Omental fat pad (tissue), 4 donors: Measurements from ENCODE around the gene FAM111A. TPM values are rescaled to one million over a fixed set of nuclear protein-coding genes. Genes with fewer than 3 reads are reported as not detected.

ENCODE experiments used
- ATAC-seq: fragments of 150-250 bp; one replicate; pipeline ENCODE4 v1.9.1; 2016; ENCODE audit warnings: mild to moderate bottlenecking, moderate library complexity; ENCODE audit not compliant: low FRiP score
- DNase-seq: peaks from one replicate; pipeline ENCODE4 v3.0.0-alpha.2; 2019; ENCODE audit warnings: low spot score
- total RNA-seq, 4 donors: library from RNA; depleted of rRNA; stranded (reverse); fragments of >200 nt; gene quantifications; one replicate each; pipeline ENCODE4 v1.1.0, GENCODE V29; 2016
- TF ChIP-seq, protein P1 (sequence below), 3 donors: fragments of 450-650 bp; IDR thresholded peaks; one replicate each; pipeline ENCODE4 v1.5.1; 2016 to 2017; ENCODE audit warnings: antibody characterized with exemption in 3 of 3, mild to moderate bottlenecking in 3 of 3, moderate library complexity in 2 of 3

Gene FAM111A
- total RNA-seq, 4 donors from 2014 or later = 18.2 to 60.1 (median 31.7) TPM

- DNase-seq = no peak
These were observed 39.9 kb downstream of the FAM111A start for GRCh38 chr11:59182457-59183151.

GRCh38 chr11:59183771-59184170 lies 41.1 kb downstream of the FAM111A start:
- no peak for ATAC-seq
- no peak for DNase-seq
- TF ChIP-seq, protein P1, sequence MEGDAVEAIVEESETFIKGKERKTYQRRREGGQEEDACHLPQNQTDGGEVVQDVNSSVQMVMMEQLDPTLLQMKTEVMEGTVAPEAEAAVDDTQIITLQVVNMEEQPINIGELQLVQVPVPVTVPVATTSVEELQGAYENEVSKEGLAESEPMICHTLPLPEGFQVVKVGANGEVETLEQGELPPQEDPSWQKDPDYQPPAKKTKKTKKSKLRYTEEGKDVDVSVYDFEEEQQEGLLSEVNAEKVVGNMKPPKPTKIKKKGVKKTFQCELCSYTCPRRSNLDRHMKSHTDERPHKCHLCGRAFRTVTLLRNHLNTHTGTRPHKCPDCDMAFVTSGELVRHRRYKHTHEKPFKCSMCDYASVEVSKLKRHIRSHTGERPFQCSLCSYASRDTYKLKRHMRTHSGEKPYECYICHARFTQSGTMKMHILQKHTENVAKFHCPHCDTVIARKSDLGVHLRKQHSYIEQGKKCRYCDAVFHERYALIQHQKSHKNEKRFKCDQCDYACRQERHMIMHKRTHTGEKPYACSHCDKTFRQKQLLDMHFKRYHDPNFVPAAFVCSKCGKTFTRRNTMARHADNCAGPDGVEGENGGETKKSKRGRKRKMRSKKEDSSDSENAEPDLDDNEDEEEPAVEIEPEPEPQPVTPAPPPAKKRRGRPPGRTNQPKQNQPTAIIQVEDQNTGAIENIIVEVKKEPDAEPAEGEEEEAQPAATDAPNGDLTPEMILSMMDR (IDR thresholded peaks at IDR 0.05) = no peak

More at GRCh38 chr11:59182457-59183151, 39.9 kb downstream of the FAM111A start:
- ATAC-seq = no peak
- TF ChIP-seq, protein P1 (IDR thresholded peaks at IDR 0.05) = no peak

DNA sequence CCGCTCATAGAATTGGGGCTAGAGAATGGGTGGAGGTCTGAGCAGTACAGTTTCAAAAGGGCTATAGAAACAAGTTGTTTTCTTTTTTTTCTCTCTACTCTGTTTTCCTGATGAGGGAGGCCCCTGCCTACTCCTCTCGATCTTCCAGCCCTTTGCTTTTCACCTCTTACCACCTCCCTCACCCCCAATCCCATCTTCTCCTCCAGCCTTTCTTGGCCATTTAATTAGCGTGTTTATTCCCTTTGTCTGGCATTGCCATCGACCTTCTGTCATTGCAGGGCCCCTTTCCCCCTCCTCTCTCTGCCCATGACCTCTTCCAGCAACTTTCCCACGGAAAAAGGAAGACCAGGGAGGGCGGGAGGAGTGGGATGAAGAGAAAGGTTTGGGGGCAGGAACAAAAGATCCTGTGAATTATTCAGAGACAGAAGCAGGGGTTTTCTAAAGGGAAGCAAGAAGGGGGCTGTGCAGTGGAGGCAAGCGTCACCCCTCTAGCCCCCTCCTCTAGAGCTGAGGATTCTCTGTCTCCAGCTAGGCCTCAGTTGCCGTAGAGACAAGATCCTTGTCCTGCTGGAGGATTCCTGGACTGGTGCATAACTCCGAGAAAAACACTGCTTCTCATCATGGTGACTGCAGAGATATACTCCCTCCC lies 42.2 kb downstream of the FAM111A start:
- DNase-seq (no peak), ATAC-seq (no peak)
- TF ChIP-seq, protein P1 (IDR thresholded peaks at IDR 0.05) = no peak

- TF ChIP-seq, protein P1 (IDR thresholded peaks at IDR 0.05) = no peak
- ATAC-seq = no peak
These were observed 42.8 kb downstream of the FAM111A start for GRCh38 chr11:59185386-59185945.

GRCh38 chr11:59186130-59186594 lies 43.5 kb downstream of the FAM111A start:
- no peak for ATAC-seq
- TF ChIP-seq, protein P1 (IDR thresholded peaks at IDR 0.05) = no peak
- DNase-seq = no peak

More at GRCh38 chr11:59185386-59185945, 42.8 kb downstream of the FAM111A start:
- DNase-seq = no peak

GRCh38 chr11:59187035-59187434 lies 44.4 kb downstream of the FAM111A start:
- ATAC-seq = no peak
- DNase-seq = no peak
- TF ChIP-seq, protein P1 (IDR thresholded peaks at IDR 0.05) = no peak
